HepG2 (cell line): ENCODE data around the gene CTXN3. TPM values are rescaled to one million over a fixed set of nuclear protein-coding genes. Genes with fewer than 3 reads are reported as not detected.

ENCODE experiments used
- ATAC-seq: fragments of 200-7000 bp; cut with Tn5 transposase; 3 replicates; pipeline ENCODE4 v1.9.1; 2020; ENCODE audit warnings: mild to moderate bottlenecking, moderate library complexity
- BruUV-seq: library from RNA; stranded (reverse); fragments of 400-500 nt; replicated peaks from 2 replicates; lab custom pipeline; 2021; lab: Mats Ljungman, UMichigan
- CTCF ChIA-PET: fragments of 300-600 bp; formaldehyde crosslinking; extraction: SDS; loops from one replicate; lab custom pipeline; 2021; ENCODE audit warnings: low total read pairs, inconsistent platforms, low intra/inter-chr PET ratio; lab: Yijun Ruan, JAX
- POLR2A ChIA-PET: fragments of 350-600 bp; sonication (Branson Sonifier 250); formaldehyde crosslinking; loops from one replicate; lab custom pipeline; 2020; ENCODE audit warnings: antibody characterized with exemption, inconsistent platforms; lab: Yijun Ruan, JAX
- DNase-seq: peaks from one replicate; pipeline ENCODE4 v3.0.0-alpha.2; 2015; ENCODE audit warnings: low spot score
- FAIRE-seq: peaks from 3 replicates; lab custom pipeline; 2011; peaks lifted over from hg19 to GRCh38; lab: Jason Lieb, UNC
- H2AFZ ChIP-seq: one replicate; pipeline ENCODE4 v1.6.1; 2011; ENCODE audit warnings: low read length, inconsistent platforms
- H3K27ac ChIP-seq: fragments of 300-600 bp; 3 replicates; pipeline ENCODE4 v1.8.0; 2011; ENCODE audit warnings: mixed run types, mild to moderate bottlenecking, mixed read lengths, low read length, inconsistent platforms; ENCODE audit not compliant: insufficient read depth; ENCODE audit errors: extremely low read length
- H3K27me3 ChIP-seq, 2 experiments: fragments of 200-600 bp in 1 of 2; 2 replicates in 1 of 2; 3 replicates in 1 of 2; pipeline versions ENCODE4 v1.6.0 to v1.8.0; 2011; ENCODE audit warnings: low read length in 2 of 2, mild to moderate bottlenecking in 2 of 2, moderate library complexity in 2 of 2, inconsistent platforms in 1 of 2; ENCODE audit not compliant: insufficient read depth in 2 of 2, control insufficient read depth in 1 of 2
- H3K36me3 ChIP-seq, 2 experiments: fragments of 200-600 bp in 1 of 2; replicated peaks in 1 of 2; 2 replicates in 1 of 2; 3 replicates in 1 of 2; pipeline versions ENCODE4 v1.5.1 to v1.8.0; 2011; ENCODE audit warnings: low read length in 2 of 2, inconsistent platforms in 1 of 2; ENCODE audit not compliant: insufficient read depth in 2 of 2, control insufficient read depth in 1 of 2
- H3K4me1 ChIP-seq: 2 replicates; pipeline ENCODE4 v1.5.1; 2012; ENCODE audit warnings: low read length, inconsistent platforms; ENCODE audit not compliant: insufficient read depth
- H3K4me2 ChIP-seq: 2 replicates; pipeline ENCODE4 v1.6.0; 2011; ENCODE audit warnings: low read depth, low read length, inconsistent platforms
- H3K4me3 ChIP-seq, 3 experiments: fragments of 200-600 bp in 1 of 3; sonication (generic), shearing (Covaris generic) in 1 of 3; replicated peaks in 1 of 3; 2 replicates each; pipeline ENCODE4 v1.5.1; 2011 to 2016; ENCODE audit warnings: low read length in 3 of 3, inconsistent platforms in 2 of 3, low read depth in 2 of 3, mild to moderate bottlenecking in 2 of 3, control low read depth in 1 of 3, mixed read lengths in 1 of 3; ENCODE audit not compliant: insufficient read depth in 1 of 3
- H3K79me2 ChIP-seq: one replicate; pipeline ENCODE4 v1.6.1; 2011; ENCODE audit warnings: low read length, inconsistent platforms; ENCODE audit not compliant: insufficient read depth
- H3K9ac ChIP-seq: 2 replicates; pipeline ENCODE4 v1.6.0; 2011; ENCODE audit warnings: mild to moderate bottlenecking, low read depth, low read length, inconsistent platforms; ENCODE audit not compliant: insufficient read depth
- H3K9me3 ChIP-seq: 2 replicates; pipeline ENCODE4 v1.5.1; 2012; ENCODE audit warnings: mild to moderate bottlenecking, low read length
- H4K20me1 ChIP-seq: 2 replicates; pipeline ENCODE4 v1.6.0; 2011; ENCODE audit warnings: inconsistent platforms, mild to moderate bottlenecking, low read length, moderate library complexity; ENCODE audit not compliant: insufficient read depth
- CHCHD3 ChIP-seq: sonication (generic); formaldehyde crosslinking; IDR thresholded peaks from 2 replicates; pipeline ENCODE4 v1.8.0; 2022; ENCODE audit warnings: mild to moderate bottlenecking, missing genetic modification reagents, moderate library complexity
- FOSL2 ChIP-seq: sonication (generic); formaldehyde crosslinking; IDR thresholded peaks from 2 replicates; pipeline ENCODE4 v1.4.0; 2020; ENCODE audit warnings: missing genetic modification reagents
- NR2C2 ChIP-seq: sonication (generic); formaldehyde crosslinking; IDR thresholded peaks from 2 replicates; pipeline ENCODE4 v1.4.0; 2020; ENCODE audit warnings: missing genetic modification reagents, mild to moderate bottlenecking, moderate library complexity, borderline replicate concordance
- ZNF484 ChIP-seq: sonication (generic); formaldehyde crosslinking; IDR thresholded peaks from 2 replicates; pipeline ENCODE4 v1.5.1; 2020; ENCODE audit warnings: mild to moderate bottlenecking, low read depth, missing genetic modification reagents, borderline replicate concordance
- ZNF879 ChIP-seq: sonication (generic); formaldehyde crosslinking; IDR thresholded peaks from 2 replicates; pipeline ENCODE4 v1.8.1; 2023; ENCODE audit warnings: missing genetic modification reagents
- ZSCAN31 ChIP-seq: sonication (generic); formaldehyde crosslinking; IDR thresholded peaks from 2 replicates; pipeline ENCODE4 v1.5.0; 2020; ENCODE audit warnings: low read depth, mild to moderate bottlenecking, missing genetic modification reagents
- WGBS: methylation state at CpG from one replicate; pipeline ENCODE4 v1.1.6; 2017; ENCODE audit warnings: low lambda C conversion rate; 5-methylcytosine and 5-hydroxymethylcytosine counted together
- in situ Hi-C: cut with HindIII; loops from 2 replicates; pipeline ENCODE4 v1.10.0; 2017; ENCODE audit warnings: low pct_unique_long_range_greater_than_20kb; ENCODE audit not compliant: extremely low pct_ligation_motif_present
- intact Hi-C: fragments of 100-400 bp; cut with micrococcal nuclease; formaldehyde crosslinking; loops from one replicate; pipeline ENCODE4 v1.10.0; 2022; ENCODE audit not compliant: unreplicated experiment
- polyA plus RNA-seq, 8 experiments: library from polyadenylated mRNA; depleted of rRNA in 3 of 8; stranded (reverse) in 7 of 8; unstranded in 1 of 8; fragments of >200 nt; fragmentation: Illumina TruSeq in 4 of 8; extraction: Trizol in 4 of 8; gene quantifications; 2 replicates each; pipeline versions ENCODE4 v1.2.1 to v1.2.3, GENCODE V29; 2011 to 2016; ENCODE audit warnings: low read depth in 4 of 8, missing spikeins in 1 of 8, mixed read lengths in 1 of 8; ENCODE audit not compliant: insufficient read depth in 1 of 8
- total RNA-seq, 5 experiments: library from RNA; depleted of rRNA; stranded (reverse); fragments of >200 nt; fragmentation: Illumina TruSeq; extraction: Trizol; gene quantifications; 2 replicates each; pipeline ENCODE4 v1.2.3, GENCODE V29; 2016; ENCODE audit warnings: low read depth in 1 of 5
- TF ChIP-seq, protein P1 (sequence below): sonication (generic); formaldehyde crosslinking; IDR thresholded peaks from 2 replicates; pipeline ENCODE4 v1.4.0; 2020; ENCODE audit warnings: missing genetic modification reagents, low read depth, mild to moderate bottlenecking, borderline replicate concordance
- TF ChIP-seq, protein P2 (sequence below): IDR thresholded peaks from 2 replicates; pipeline ENCODE4 v1.6.1; 2016; ENCODE audit warnings: low read depth, missing genetic modification reagents, missing compliant biosample characterization

Gene CTXN3
- total and polyA plus RNA-seq, 2 of the 13 experiments (the other 11 are each of a cell fraction or from before 2014, with no cell fraction given) = not detected

DNA sequence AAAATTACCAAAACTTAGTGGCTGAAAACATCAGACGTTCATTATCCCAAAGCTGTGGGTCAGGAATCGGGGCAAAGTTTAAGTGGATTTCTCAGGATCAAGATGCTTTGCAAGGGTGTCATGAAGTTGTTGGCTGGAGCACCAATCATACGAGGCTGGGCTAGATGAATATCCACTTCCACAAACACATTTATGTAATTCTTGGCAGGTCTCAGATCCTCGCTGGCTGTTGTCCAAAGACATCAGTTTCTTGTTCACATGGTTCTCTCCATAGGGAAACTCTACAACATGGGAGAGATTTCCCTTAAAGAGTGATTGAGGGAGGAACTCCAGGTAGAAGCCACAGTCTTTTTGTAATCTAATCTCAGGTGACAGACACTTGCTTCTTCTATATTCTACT, 34.1 kb downstream of the CTXN3 start:
- H3K9me3 ChIP-seq = no peaks in the 10 kb centered on the region
- intact Hi-C loops (no loop called here), in situ Hi-C loops (no loop called here)
- H3K79me2 ChIP-seq = no peaks in the 10 kb centered on the region
- 15% methylated on average over 4 of the region's 4 CpGs for WGBS
- DNase-seq = no peak
- H3K27me3 ChIP-seq = no peaks in the 10 kb centered on the region
- H3K36me3 ChIP-seq = no peaks in the 10 kb centered on the region
- H3K4me3 ChIP-seq = no peak overlapping the region
- H3K4me2 ChIP-seq = no peak overlapping the region
- ChIA-PET CTCF (no interaction called here), POLR2A (no interaction called here)
- no peak overlapping the region for H3K9ac ChIP-seq
- BruUV-seq = no TSS peak
- H3K27ac ChIP-seq = no peak overlapping the region
- no peaks in the 10 kb centered on the region for H3K4me1 ChIP-seq
- FAIRE-seq = no peak
- no peaks in the 10 kb centered on the region for H4K20me1 ChIP-seq
- TF ChIP-seq ZNF484 (CRISPR knock-in tag) (no peak), NR2C2 (CRISPR knock-in tag) (no peak), CHCHD3 (CRISPR knock-in tag) (no peak), FOSL2 (CRISPR knock-in tag) (no peak), ZNF879 (CRISPR knock-in tag) (no peak), ZSCAN31 (no peak)
- TF ChIP-seq, protein P1, sequence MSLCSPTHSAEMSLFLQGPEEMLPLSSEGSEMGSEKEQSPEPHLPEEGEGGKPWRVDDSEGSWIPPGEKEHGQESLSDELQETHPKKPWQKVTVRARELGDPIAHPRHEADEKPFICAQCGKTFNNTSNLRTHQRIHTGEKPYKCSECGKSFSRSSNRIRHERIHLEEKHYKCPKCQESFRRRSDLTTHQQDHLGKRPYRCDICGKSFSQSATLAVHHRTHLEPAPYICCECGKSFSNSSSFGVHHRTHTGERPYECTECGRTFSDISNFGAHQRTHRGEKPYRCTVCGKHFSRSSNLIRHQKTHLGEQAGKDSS (CRISPR knock-in tag) = no peak
- TF ChIP-seq, protein P2, sequence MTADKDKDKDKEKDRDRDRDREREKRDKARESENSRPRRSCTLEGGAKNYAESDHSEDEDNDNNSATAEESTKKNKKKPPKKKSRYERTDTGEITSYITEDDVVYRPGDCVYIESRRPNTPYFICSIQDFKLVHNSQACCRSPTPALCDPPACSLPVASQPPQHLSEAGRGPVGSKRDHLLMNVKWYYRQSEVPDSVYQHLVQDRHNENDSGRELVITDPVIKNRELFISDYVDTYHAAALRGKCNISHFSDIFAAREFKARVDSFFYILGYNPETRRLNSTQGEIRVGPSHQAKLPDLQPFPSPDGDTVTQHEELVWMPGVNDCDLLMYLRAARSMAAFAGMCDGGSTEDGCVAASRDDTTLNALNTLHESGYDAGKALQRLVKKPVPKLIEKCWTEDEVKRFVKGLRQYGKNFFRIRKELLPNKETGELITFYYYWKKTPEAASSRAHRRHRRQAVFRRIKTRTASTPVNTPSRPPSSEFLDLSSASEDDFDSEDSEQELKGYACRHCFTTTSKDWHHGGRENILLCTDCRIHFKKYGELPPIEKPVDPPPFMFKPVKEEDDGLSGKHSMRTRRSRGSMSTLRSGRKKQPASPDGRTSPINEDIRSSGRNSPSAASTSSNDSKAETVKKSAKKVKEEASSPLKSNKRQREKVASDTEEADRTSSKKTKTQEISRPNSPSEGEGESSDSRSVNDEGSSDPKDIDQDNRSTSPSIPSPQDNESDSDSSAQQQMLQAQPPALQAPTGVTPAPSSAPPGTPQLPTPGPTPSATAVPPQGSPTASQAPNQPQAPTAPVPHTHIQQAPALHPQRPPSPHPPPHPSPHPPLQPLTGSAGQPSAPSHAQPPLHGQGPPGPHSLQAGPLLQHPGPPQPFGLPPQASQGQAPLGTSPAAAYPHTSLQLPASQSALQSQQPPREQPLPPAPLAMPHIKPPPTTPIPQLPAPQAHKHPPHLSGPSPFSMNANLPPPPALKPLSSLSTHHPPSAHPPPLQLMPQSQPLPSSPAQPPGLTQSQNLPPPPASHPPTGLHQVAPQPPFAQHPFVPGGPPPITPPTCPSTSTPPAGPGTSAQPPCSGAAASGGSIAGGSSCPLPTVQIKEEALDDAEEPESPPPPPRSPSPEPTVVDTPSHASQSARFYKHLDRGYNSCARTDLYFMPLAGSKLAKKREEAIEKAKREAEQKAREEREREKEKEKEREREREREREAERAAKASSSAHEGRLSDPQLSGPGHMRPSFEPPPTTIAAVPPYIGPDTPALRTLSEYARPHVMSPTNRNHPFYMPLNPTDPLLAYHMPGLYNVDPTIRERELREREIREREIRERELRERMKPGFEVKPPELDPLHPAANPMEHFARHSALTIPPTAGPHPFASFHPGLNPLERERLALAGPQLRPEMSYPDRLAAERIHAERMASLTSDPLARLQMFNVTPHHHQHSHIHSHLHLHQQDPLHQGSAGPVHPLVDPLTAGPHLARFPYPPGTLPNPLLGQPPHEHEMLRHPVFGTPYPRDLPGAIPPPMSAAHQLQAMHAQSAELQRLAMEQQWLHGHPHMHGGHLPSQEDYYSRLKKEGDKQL (CRISPR knock-in tag) = no peak
- H2AFZ ChIP-seq = no peak overlapping the region
- ATAC-seq = no peak
